SU-DHL-6 (cell line): ENCODE data around the gene ARL8A.

Experiments
- H2AFZ ChIP-seq: fragments of 200-600 bp; sonication (generic); 2 replicates; pipeline ENCODE4 v1.6.1; 2014; ENCODE audit warnings: low read depth, mild to moderate bottlenecking, moderate library complexity, mixed read lengths, antibody characterized with exemption, low read length; ENCODE audit not compliant: severe bottlenecking
- H3F3A ChIP-seq: fragments of 200-600 bp; shearing (Covaris generic); 2 replicates; pipeline ENCODE4 v1.6.0; 2016; ENCODE audit warnings: antibody characterized with exemption, mild to moderate bottlenecking; ENCODE audit not compliant: insufficient read depth
- H3K27ac ChIP-seq: fragments of 200-600 bp; sonication (generic); 2 replicates; pipeline ENCODE4 v1.5.1; 2016; ENCODE audit warnings: low read depth, mild to moderate bottlenecking, low read length, moderate library complexity, mixed read lengths
- H3K27me3 ChIP-seq: fragments of 200-600 bp; sonication (generic), shearing (Covaris generic); 2 replicates; pipeline ENCODE4 v1.6.0; 2014; ENCODE audit warnings: mild to moderate bottlenecking, low read length
- H3K36me3 ChIP-seq: fragments of 200-600 bp; sonication (generic); 2 replicates; pipeline ENCODE4 v1.6.1; 2014; ENCODE audit warnings: mild to moderate bottlenecking, low read length, mixed read lengths
- H3K4me2 ChIP-seq: fragments of 300-600, 200-600 bp; shearing (Covaris generic), sonication (generic); 2 replicates; pipeline ENCODE4 v1.6.0; 2014; ENCODE audit warnings: low read length, low read depth, mild to moderate bottlenecking; ENCODE audit not compliant: poor library complexity, severe bottlenecking
- H3K4me3 ChIP-seq: fragments of 200-600 bp; sonication (generic); 2 replicates; pipeline ENCODE4 v1.5.1; 2014; ENCODE audit warnings: antibody characterized with exemption, low read length, mild to moderate bottlenecking, mixed read lengths; ENCODE audit not compliant: insufficient read depth, poor library complexity, severe bottlenecking
- H3K79me2 ChIP-seq: fragments of 200-600 bp; sonication (generic); 2 replicates; pipeline ENCODE4 v1.6.1; 2014; ENCODE audit warnings: mild to moderate bottlenecking, low read length, moderate library complexity; ENCODE audit not compliant: insufficient read depth
- H3K9ac ChIP-seq: fragments of 200-600 bp; sonication (generic); 2 replicates; pipeline ENCODE4 v1.7.0; 2014; ENCODE audit warnings: mild to moderate bottlenecking, low read length
- H3K9me2 ChIP-seq: fragments of 200-600 bp; sonication (generic); replicated peaks from 2 replicates; pipeline ENCODE4 v1.6.1; 2014; ENCODE audit warnings: low read length; ENCODE audit not compliant: insufficient read depth
- H3K9me3 ChIP-seq: fragments of 200-600 bp; sonication (generic); 2 replicates; pipeline ENCODE4 v1.6.1; 2014; ENCODE audit warnings: low read length, mixed read lengths; ENCODE audit not compliant: insufficient read depth
- H4K20me1 ChIP-seq: fragments of 200-600 bp; sonication (generic); 2 replicates; pipeline ENCODE4 v1.6.1; 2014; ENCODE audit warnings: low read depth, mild to moderate bottlenecking, antibody characterized with exemption, low read length, moderate library complexity, mixed read lengths
- CTCF ChIP-seq: fragments of 200-600 bp; sonication (generic); IDR thresholded peaks from one replicate; pipeline ENCODE4 v1.5.1; 2017; ENCODE audit warnings: antibody characterized with exemption, mild to moderate bottlenecking, low read length, moderate library complexity; ENCODE audit not compliant: insufficient read depth, poor library complexity, severe bottlenecking
- EZH2phosphoT487 ChIP-seq: fragments of 200-600 bp; sonication (generic), shearing (Covaris generic); conservative IDR thresholded peaks from 2 replicates; pipeline ENCODE4 v1.6.1; 2018; ENCODE audit warnings: mild to moderate bottlenecking, antibody characterized with exemption, low read length, moderate library complexity, mixed read lengths

ARL8A gene

GRCh38 chr1:202110977-202111376 is 33.6 kb downstream of the ARL8A start:
- Histone ChIP-seq H3K4me2 (no peak overlapping the region), H3K4me3 (no peak overlapping the region), H3K9me2 (no peaks in the 10 kb centered on the region), H3K36me3 (no peaks in the 10 kb centered on the region), H3K27me3 (no peaks in the 10 kb centered on the region), H3K27ac (no peak overlapping the region), H3F3A (no peaks in the 10 kb centered on the region), H3K79me2 (no peaks in the 10 kb centered on the region), H4K20me1 (no peaks in the 10 kb centered on the region), H3K9ac (no peak overlapping the region), H3K9me3 (no peaks in the 10 kb centered on the region), H2AFZ (no peak overlapping the region)
- TF ChIP-seq EZH2phosphoT487 (no peak), CTCF (no peak)

- Histone ChIP-seq H3K4me2 (no peak overlapping the region), H3K79me2 (no peaks in the 10 kb centered on the region), H2AFZ (no peak overlapping the region), H3K9ac (no peak overlapping the region), H3K27me3 (no peaks in the 10 kb centered on the region), H3K4me3 (no peak overlapping the region), H4K20me1 (no peaks in the 10 kb centered on the region), H3K27ac (no peak overlapping the region), H3K9me2 (no peaks in the 10 kb centered on the region), H3K36me3 (no peaks in the 10 kb centered on the region), H3K9me3 (no peaks in the 10 kb centered on the region), H3F3A (no peaks in the 10 kb centered on the region)
- TF ChIP-seq CTCF, result no peak
- TF ChIP-seq EZH2phosphoT487, result no peak
Measured at GRCh38 chr1:202107801-202108731, 36.5 kb downstream of the ARL8A start.

- Histone ChIP-seq H3K36me3 (no peaks in the 10 kb centered on the region), H3K27me3 (no peaks in the 10 kb centered on the region), H2AFZ (no peak overlapping the region), H3K27ac (no peak overlapping the region), H3K4me2 (no peak overlapping the region), H3K9me2 (no peaks in the 10 kb centered on the region), H4K20me1 (no peaks in the 10 kb centered on the region), H3F3A (no peaks in the 10 kb centered on the region), H3K9ac (no peak overlapping the region), H3K9me3 (no peaks in the 10 kb centered on the region), H3K79me2 (no peaks in the 10 kb centered on the region), H3K4me3 (no peak overlapping the region)
- TF ChIP-seq CTCF (no peak), EZH2phosphoT487 (no peak)
Measured at GRCh38 chr1:202107321-202107761, 37.2 kb downstream of the ARL8A start.
